MCF 10A (cell line): Measurements from ENCODE around the gene SCRN1. TPM values are rescaled to one million over a fixed set of nuclear protein-coding genes. Genes with fewer than 3 reads are reported as not detected.
A peak's percentile ranks its signal among the peaks of the same experiment; 100 is the strongest.
"Not testable (repeated sequence)": the region's sequence is repeated elsewhere in the genome, so short reads cannot be mapped to it uniquely, and the experiment has no call there.

ENCODE experiments used
- BruUV-seq: library from RNA; stranded (reverse); fragments of 400-500 nt; replicated peaks from 2 replicates; lab custom pipeline; 2021; lab: Mats Ljungman, UMichigan
- CTCF ChIA-PET: fragments of 300-600 bp; sonication (Branson Sonifier 250); formaldehyde crosslinking; extraction: SDS; loops from one replicate; lab custom pipeline; 2021; ENCODE audit warnings: antibody characterized with exemption, inconsistent platforms; lab: Yijun Ruan, JAX
- POLR2A ChIA-PET: fragments of 300-600, 350-650 bp; sonication (Branson Sonifier 250); formaldehyde crosslinking; extraction: SDS; loops from one replicate; lab custom pipeline; 2020; ENCODE audit warnings: antibody characterized with exemption, inconsistent platforms; lab: Yijun Ruan, JAX
- DNase-seq: peaks from one replicate; pipeline ENCODE4 v3.0.0-alpha.2; 2018; ENCODE audit not compliant: unreplicated experiment
- H3K27ac Mint-ChIP-seq: one replicate; pipeline ENCODE4 v1.8.0; 2022; ENCODE audit warnings: mild to moderate bottlenecking, low read depth, mixed read lengths; ENCODE audit not compliant: unreplicated experiment
- H3K27me3 Mint-ChIP-seq: one replicate; pipeline ENCODE4 v1.8.0; 2022; ENCODE audit warnings: mixed read lengths; ENCODE audit not compliant: insufficient read depth, unreplicated experiment
- H3K36me3 Mint-ChIP-seq: one replicate; pipeline ENCODE4 v1.8.0; 2022; ENCODE audit warnings: mild to moderate bottlenecking, moderate library complexity, mixed read lengths; ENCODE audit not compliant: insufficient read depth, unreplicated experiment
- H3K4me1 Mint-ChIP-seq: one replicate; pipeline ENCODE4 v1.8.0; 2022; ENCODE audit warnings: mixed read lengths; ENCODE audit not compliant: insufficient read depth, unreplicated experiment
- H3K4me3 Mint-ChIP-seq: one replicate; pipeline ENCODE4 v1.8.0; 2022; ENCODE audit warnings: mild to moderate bottlenecking, moderate library complexity, mixed read lengths; ENCODE audit not compliant: unreplicated experiment
- H3K9me3 Mint-ChIP-seq: one replicate; pipeline ENCODE4 v1.8.0; 2022; ENCODE audit warnings: mixed read lengths; ENCODE audit not compliant: unreplicated experiment
- intact Hi-C: fragments of 100-400 bp; cut with micrococcal nuclease; formaldehyde crosslinking; loops from 2 replicates; pipeline ENCODE4 v1.14.1; 2022
- total RNA-seq: library from RNA; stranded (reverse); gene quantifications from 2 replicates; pipeline ENCODE4 v1.2.3, GENCODE V29; 2022
- TF ChIP-seq, protein P1 (sequence below): fragments of 200-600 bp; IDR thresholded peaks from one replicate; pipeline ENCODE4 v1.8.0; 2022; ENCODE audit warnings: antibody characterized with exemption, mild to moderate bottlenecking; ENCODE audit not compliant: unreplicated experiment

SCRN1 gene
- total RNA-seq, 1 experiment from 2014 or later: 30.2 TPM

DNA sequence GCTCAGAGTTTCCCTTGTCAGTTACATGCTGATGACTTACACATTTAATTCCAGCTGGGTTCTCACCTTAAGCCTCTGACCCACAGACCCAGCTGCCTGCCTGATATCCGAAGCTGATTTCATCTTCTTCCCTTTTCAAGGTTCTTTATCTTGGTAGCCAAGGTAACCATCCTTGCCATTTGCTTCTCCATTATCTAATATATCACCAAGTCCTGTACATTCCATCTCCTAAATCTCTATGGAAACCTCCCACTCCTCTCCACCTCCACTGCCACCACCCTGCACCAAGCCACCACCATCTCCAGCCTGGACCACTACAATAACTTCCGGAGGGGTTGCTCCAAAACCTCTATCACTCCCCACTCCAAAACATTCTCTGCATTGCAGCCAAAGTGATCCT, 19.9 kb downstream of the SCRN1 start:
- TF ChIP-seq, protein P1, sequence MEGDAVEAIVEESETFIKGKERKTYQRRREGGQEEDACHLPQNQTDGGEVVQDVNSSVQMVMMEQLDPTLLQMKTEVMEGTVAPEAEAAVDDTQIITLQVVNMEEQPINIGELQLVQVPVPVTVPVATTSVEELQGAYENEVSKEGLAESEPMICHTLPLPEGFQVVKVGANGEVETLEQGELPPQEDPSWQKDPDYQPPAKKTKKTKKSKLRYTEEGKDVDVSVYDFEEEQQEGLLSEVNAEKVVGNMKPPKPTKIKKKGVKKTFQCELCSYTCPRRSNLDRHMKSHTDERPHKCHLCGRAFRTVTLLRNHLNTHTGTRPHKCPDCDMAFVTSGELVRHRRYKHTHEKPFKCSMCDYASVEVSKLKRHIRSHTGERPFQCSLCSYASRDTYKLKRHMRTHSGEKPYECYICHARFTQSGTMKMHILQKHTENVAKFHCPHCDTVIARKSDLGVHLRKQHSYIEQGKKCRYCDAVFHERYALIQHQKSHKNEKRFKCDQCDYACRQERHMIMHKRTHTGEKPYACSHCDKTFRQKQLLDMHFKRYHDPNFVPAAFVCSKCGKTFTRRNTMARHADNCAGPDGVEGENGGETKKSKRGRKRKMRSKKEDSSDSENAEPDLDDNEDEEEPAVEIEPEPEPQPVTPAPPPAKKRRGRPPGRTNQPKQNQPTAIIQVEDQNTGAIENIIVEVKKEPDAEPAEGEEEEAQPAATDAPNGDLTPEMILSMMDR: no peak
- Mint-ChIP-seq H3K27ac (no peak overlapping the region), H3K9me3 (no peaks in the 10 kb centered on the region), H3K4me3 (no peak overlapping the region), H3K36me3 (peaks cover 7% of the 10 kb centered on the region), H3K4me1 (peaks cover 21% of the 10 kb centered on the region), H3K27me3 (no peaks in the 10 kb centered on the region)
- ChIA-PET POLR2A (interaction anchor here (1.5 to 1.7 kb wide), 2 partner anchors 11 to 57 kb away, joined by 4 to 6 read pairs; no protein-coding TSS in a partner anchor), CTCF (no interaction called here)
- intact Hi-C loops: no loop called here
- no TSS peak for BruUV-seq
- no peak for DNase-seq

- no peaks in the 10 kb centered on the region for H3K27me3 Mint-ChIP-seq
- H3K27ac Mint-ChIP-seq: peak overlapping the region; percentile 34
- TF ChIP-seq, protein P1: no peak
- H3K9me3 Mint-ChIP-seq: no peaks in the 10 kb centered on the region
- no peak overlapping the region for H3K4me3 Mint-ChIP-seq
- ChIA-PET CTCF (interaction anchor here (0.6 to 1.0 kb wide), 5 partner anchors 23 to 105 kb away, joined by 3 to 5 read pairs (median 4); no protein-coding TSS in a partner anchor), POLR2A (interaction anchor here (1.0 to 1.8 kb wide), 3 partner anchors 12 to 60 kb away, joined by 3 to 5 read pairs (median 4); partner anchors contain the start of gene PLEKHA8)
- DNase-seq: peak; percentile 50
- BruUV-seq: no TSS peak
- peaks cover 7% of the 10 kb centered on the region for H3K36me3 Mint-ChIP-seq
- peaks cover 21% of the 10 kb centered on the region for H3K4me1 Mint-ChIP-seq
- intact Hi-C loops: no loop called here
These were observed 20.8 kb downstream of the SCRN1 start for GRCh38 chr7:29968683-29969395.

GRCh38 chr7:29965030-29965429, 24.6 kb downstream of the SCRN1 start:
- H3K4me1 Mint-ChIP-seq: peaks cover 16% of the 10 kb centered on the region
- intact Hi-C loops: no loop called here
- TF ChIP-seq, protein P1: no peak
- H3K27ac Mint-ChIP-seq: no peak overlapping the region
- H3K27me3 Mint-ChIP-seq: no peaks in the 10 kb centered on the region
- ChIA-PET POLR2A (no interaction called here), CTCF (interaction anchor here (1.7 kb wide), 1 partner anchor 10 kb away, joined by 4 read pairs; no protein-coding TSS in a partner anchor)
- H3K36me3 Mint-ChIP-seq: peaks cover 13% of the 10 kb centered on the region
- BruUV-seq: no TSS peak
- no peak overlapping the region for H3K4me3 Mint-ChIP-seq
- H3K9me3 Mint-ChIP-seq: no peaks in the 10 kb centered on the region
- no peak for DNase-seq

DNA sequence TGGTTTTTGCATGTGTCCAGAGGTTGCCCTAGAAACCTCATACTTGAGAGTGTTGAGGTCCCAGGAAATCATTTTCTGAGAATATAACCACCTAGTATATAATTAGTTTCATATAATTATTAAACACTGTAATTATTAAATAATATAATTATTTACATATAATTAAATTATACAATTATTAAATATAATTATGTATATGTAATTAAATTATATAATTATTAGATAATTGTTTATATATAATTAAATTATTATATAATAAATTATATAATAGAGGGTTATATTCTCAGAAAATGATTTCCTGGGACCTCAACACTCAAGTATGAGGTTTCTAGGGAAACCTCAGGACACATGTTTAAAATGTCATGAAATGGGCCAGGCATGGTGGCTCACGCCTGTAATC, 27.6 kb downstream of the SCRN1 start:
- CTCF ChIA-PET: interaction anchor here (0.6 kb wide), 1 partner anchor 84 kb away, joined by 3 read pairs; no protein-coding TSS in a partner anchor
- POLR2A ChIA-PET: no interaction called here
- TF ChIP-seq, protein P1: no peak
- H3K9me3 Mint-ChIP-seq: no peaks in the 10 kb centered on the region
- no peak overlapping the region for H3K27ac Mint-ChIP-seq
- H3K4me1 Mint-ChIP-seq: no peaks in the 10 kb centered on the region
- H3K4me3 Mint-ChIP-seq: no peak overlapping the region
- BruUV-seq: no TSS peak
- intact Hi-C loops: no loop called here
- no peak for DNase-seq
- H3K36me3 Mint-ChIP-seq: peaks cover 13% of the 10 kb centered on the region
- no peaks in the 10 kb centered on the region for H3K27me3 Mint-ChIP-seq

DNA sequence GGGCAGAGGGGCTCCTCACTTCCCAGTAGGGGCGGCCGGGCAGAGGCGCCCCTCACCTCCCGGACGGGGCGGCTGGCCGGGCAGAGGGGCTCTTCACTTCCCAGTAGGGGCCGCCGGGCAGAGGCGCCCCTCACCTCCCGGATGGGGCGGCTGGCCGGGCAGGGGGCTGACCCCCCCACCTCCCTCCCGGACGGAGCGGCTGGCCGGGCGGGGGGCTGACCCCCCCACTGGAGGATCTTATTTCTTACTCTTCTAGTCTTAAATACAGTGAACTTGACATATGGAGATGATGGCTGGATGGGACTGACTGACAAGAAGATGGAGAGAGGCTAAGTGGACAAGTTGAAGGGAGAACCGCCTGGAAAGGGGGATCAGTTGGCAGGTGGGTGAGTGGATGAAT, 28.0 kb downstream of the SCRN1 start:
- peaks cover 13% of the 10 kb centered on the region for H3K36me3 Mint-ChIP-seq
- CTCF ChIA-PET: interaction anchor here (0.6 kb wide), 1 partner anchor 84 kb away, joined by 3 read pairs; no protein-coding TSS in a partner anchor
- H3K9me3 Mint-ChIP-seq, H3K4me3 Mint-ChIP-seq, H3K4me1 Mint-ChIP-seq, H3K27ac Mint-ChIP-seq, DNase-seq, POLR2A ChIA-PET, intact Hi-C loops, BruUV-seq, H3K27me3 Mint-ChIP-seq: not testable (repeated sequence)
